WTC11 (cell line): ENCODE results near the gene AMY1B.
"Not testable (repeated sequence)": the region's sequence is repeated elsewhere in the genome, so short reads cannot be mapped to it uniquely, and the experiment has no call there.

Experiments used
- ATF3 ChIP-seq: sonication (generic); formaldehyde crosslinking; conservative IDR thresholded peaks from 2 replicates; pipeline ENCODE4 v1.8.1; 2022; ENCODE audit warnings: mild to moderate bottlenecking, missing genetic modification reagents
- CREM ChIP-seq: sonication (generic); formaldehyde crosslinking; IDR thresholded peaks from 2 replicates; pipeline ENCODE4 v1.8.1; 2022; ENCODE audit warnings: mild to moderate bottlenecking, missing genetic modification reagents, moderate library complexity
- CTCF ChIP-seq: fragments of 200-600 bp; IDR thresholded peaks from 2 replicates; pipeline ENCODE4 v1.8.0; 2022; ENCODE audit warnings: antibody characterized with exemption
- E2F4 ChIP-seq: sonication (generic); formaldehyde crosslinking; IDR thresholded peaks from 2 replicates; pipeline ENCODE4 v1.8.1; 2022; ENCODE audit warnings: low read depth, mild to moderate bottlenecking, moderate library complexity, missing genetic modification reagents, borderline replicate concordance
- ETV6 ChIP-seq: sonication (generic); formaldehyde crosslinking; IDR thresholded peaks from 2 replicates; pipeline ENCODE4 v1.8.1; 2022; ENCODE audit warnings: mild to moderate bottlenecking, missing genetic modification reagents
- IRF2 ChIP-seq: sonication (generic); formaldehyde crosslinking; IDR thresholded peaks from 2 replicates; pipeline ENCODE4 v1.8.0; 2022; ENCODE audit warnings: low read depth, missing genetic modification reagents, borderline replicate concordance
- JUN ChIP-seq: sonication (generic); formaldehyde crosslinking; IDR thresholded peaks from 2 replicates; pipeline ENCODE4 v1.8.0; 2023; ENCODE audit warnings: mild to moderate bottlenecking, missing genetic modification reagents
- RELA ChIP-seq: sonication (generic); formaldehyde crosslinking; IDR thresholded peaks from 2 replicates; pipeline ENCODE4 v1.8.1; 2022; ENCODE audit warnings: missing genetic modification reagents, mild to moderate bottlenecking, borderline replicate concordance
- RORB ChIP-seq: fragments of 250-450 bp; sonication (Bioruptor Pico); IDR thresholded peaks from 2 replicates; pipeline ENCODE4 v1.9.0; 2021; ENCODE audit warnings: mild to moderate bottlenecking
- SMAD3 ChIP-seq: sonication (generic); formaldehyde crosslinking; IDR thresholded peaks from 2 replicates; pipeline ENCODE4 v1.8.0; 2022; ENCODE audit warnings: missing genetic modification reagents, mild to moderate bottlenecking, borderline replicate concordance
- SP1 ChIP-seq: sonication (generic); formaldehyde crosslinking; conservative IDR thresholded peaks from 2 replicates; pipeline ENCODE4 v1.8.1; 2022; ENCODE audit warnings: missing genetic modification reagents
- USF1 ChIP-seq: sonication (generic); formaldehyde crosslinking; IDR thresholded peaks from 2 replicates; pipeline ENCODE4 v1.8.0; 2022; ENCODE audit warnings: mild to moderate bottlenecking, missing genetic modification reagents
- USF2 ChIP-seq: sonication (generic); formaldehyde crosslinking; IDR thresholded peaks from 2 replicates; pipeline ENCODE4 v1.8.1; 2023; ENCODE audit warnings: mild to moderate bottlenecking, missing genetic modification reagents, moderate library complexity
- ZNF263 ChIP-seq: sonication (generic); formaldehyde crosslinking; IDR thresholded peaks from 2 replicates; pipeline ENCODE4 v1.8.1; 2022; ENCODE audit warnings: low read depth, mild to moderate bottlenecking, moderate library complexity, missing genetic modification reagents

- TF ChIP-seq USF2 (CRISPR knock-in tag); USF1 (CRISPR knock-in tag); RORB (CRISPR knock-in tag); SP1 (CRISPR knock-in tag); ATF3; E2F4 (CRISPR knock-in tag); CTCF; SMAD3 (CRISPR knock-in tag); ZNF263 (CRISPR knock-in tag); RELA (CRISPR knock-in tag); IRF2; JUN (CRISPR knock-in tag); ETV6 (CRISPR knock-in tag); CREM: not testable (repeated sequence)
These were observed 49.0 kb upstream of the AMY1B start for GRCh38 chr1:103745040-103745439.
